CD1c-positive myeloid dendritic cell (primary cell): ENCODE measurements around the gene CLDN17.

Experiments used
- DNase-seq: peaks from one replicate; pipeline ENCODE4 v3.0.0-alpha.2; 2016; ENCODE audit errors: extremely low spot score

CLDN17 gene

DNA sequence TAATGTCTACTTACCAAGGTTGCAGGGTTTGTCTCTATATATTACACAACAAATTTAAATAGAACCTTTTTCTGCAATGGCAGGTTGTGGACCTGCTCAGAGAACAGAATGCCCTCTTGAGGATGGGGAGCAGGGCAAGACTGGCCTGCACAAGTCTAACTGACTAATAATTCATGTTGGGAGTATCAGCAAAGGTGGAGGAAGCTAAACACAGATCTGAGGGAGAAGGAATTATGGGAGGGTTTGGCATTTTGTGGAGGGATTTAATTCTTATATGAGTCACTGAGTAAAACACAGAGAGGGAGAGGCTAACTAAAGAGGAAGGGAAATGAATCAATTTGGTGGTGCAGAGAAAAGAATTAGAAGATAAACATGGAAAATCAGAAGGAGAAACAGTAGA, 40.0 kb downstream of the CLDN17 start:
- no peak for DNase-seq

- no peak for DNase-seq
Measured at GRCh38 chr21:30117631-30118030, 49.0 kb downstream of the CLDN17 start.

GRCh38 chr21:30116479-30116878, 50.1 kb downstream of the CLDN17 start:
- no peak for DNase-seq
